ENCODE measurements around the gene PPP1R3E.

DNA sequence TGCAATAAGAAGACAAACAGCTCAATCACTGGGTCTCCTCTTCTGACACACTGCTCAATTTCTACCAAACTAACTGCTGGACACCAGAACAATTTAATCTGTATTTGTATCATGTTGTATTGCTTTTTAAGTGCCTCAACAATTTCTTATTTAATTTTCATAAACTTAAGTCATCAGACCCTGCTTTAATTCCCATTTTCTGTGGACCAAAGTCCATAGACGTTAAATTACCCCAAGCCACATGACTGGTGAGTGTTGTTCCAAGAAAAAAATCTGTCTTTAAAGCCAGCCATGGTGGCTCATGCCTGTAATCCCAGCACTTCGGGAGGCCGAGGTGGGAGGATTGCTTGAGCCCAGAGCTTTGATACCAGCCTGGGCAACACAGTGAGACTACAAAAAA, 25.5 kb downstream of the PPP1R3E start:
- TF ChIP-seq, protein P1, sequence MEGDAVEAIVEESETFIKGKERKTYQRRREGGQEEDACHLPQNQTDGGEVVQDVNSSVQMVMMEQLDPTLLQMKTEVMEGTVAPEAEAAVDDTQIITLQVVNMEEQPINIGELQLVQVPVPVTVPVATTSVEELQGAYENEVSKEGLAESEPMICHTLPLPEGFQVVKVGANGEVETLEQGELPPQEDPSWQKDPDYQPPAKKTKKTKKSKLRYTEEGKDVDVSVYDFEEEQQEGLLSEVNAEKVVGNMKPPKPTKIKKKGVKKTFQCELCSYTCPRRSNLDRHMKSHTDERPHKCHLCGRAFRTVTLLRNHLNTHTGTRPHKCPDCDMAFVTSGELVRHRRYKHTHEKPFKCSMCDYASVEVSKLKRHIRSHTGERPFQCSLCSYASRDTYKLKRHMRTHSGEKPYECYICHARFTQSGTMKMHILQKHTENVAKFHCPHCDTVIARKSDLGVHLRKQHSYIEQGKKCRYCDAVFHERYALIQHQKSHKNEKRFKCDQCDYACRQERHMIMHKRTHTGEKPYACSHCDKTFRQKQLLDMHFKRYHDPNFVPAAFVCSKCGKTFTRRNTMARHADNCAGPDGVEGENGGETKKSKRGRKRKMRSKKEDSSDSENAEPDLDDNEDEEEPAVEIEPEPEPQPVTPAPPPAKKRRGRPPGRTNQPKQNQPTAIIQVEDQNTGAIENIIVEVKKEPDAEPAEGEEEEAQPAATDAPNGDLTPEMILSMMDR (conservative IDR thresholded peaks at IDR 0.05; ENCODE audit: low read depth, low read length) = no peak
- no peak for TF ChIP-seq EZH2 (IDR thresholded peaks at IDR 0.05; ENCODE audit: borderline replicate concordance, low read depth, low read length, poor library complexity, severe bottlenecking)
